Measurements from ENCODE around the gene EGR1.

Gene EGR1

GRCh38 chr5:138502121-138502520 lies 36.8 kb downstream of the EGR1 start:
- Histone ChIP-seq H2AFZ (ENCODE audit: low read length) (no peak overlapping the region), H3K36me3 (ENCODE audit: insufficient read depth, low read length) (peaks cover under 1% of the 10 kb centered on the region; the same call in 1 of the 2 replicates), H3K4me3 (ENCODE audit: low read depth, low read length, poor library complexity, severe bottlenecking) (no peak overlapping the region), H3K79me2 (ENCODE audit: insufficient read depth, low read length) (no peaks in the 10 kb centered on the region), H4K20me1 (ENCODE audit: insufficient read depth, low read length) (no peaks in the 10 kb centered on the region), H3F3A (ENCODE audit: insufficient read depth, low read length) (no peaks in the 10 kb centered on the region), H3K9me3 (ENCODE audit: low read length) (no peaks in the 10 kb centered on the region), H3K4me1 (ENCODE audit: insufficient read depth, low read length, severe bottlenecking) (no peaks in the 10 kb centered on the region), H3K9me2 (ENCODE audit: low read depth, low read length) (no peaks in the 10 kb centered on the region), H3K27ac (ENCODE audit: low read depth, low read length, poor library complexity, severe bottlenecking) (no peak overlapping the region), H3K4me2 (ENCODE audit: low read length) (no peak overlapping the region), H3K9ac (ENCODE audit: low read length) (no peak overlapping the region), H3K27me3 (ENCODE audit: insufficient read depth, low read length) (no peaks in the 10 kb centered on the region)
- TF ChIP-seq EZH2 (IDR thresholded peaks at IDR 0.05; ENCODE audit: borderline replicate concordance, low read length) (no peak), CTCF (IDR thresholded peaks at IDR 0.05; ENCODE audit: low read length) (no peak)

DNA sequence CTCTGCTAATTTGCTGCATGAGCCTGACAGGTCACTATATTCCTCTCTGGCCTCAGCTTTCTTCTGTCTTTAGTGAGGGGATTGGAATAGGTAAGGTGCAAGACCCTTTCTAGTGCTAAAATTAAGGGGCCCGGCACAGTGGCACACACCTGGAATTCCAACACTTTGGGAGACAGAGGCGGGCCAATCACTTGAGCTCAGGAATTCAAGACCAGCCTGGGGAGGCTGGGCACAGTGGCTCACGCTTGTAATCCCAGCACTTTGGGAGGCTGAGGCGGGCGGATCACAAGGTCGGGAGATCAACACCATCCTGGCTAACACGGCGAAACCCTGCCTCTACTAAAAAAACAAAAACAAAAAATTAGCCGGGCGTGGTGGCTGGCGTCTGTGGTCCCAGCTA lies 37.2 kb downstream of the EGR1 start:
- Histone ChIP-seq H4K20me1 (ENCODE audit: insufficient read depth, low read length) (no peaks in the 10 kb centered on the region), H3K27ac (ENCODE audit: low read depth, low read length, poor library complexity, severe bottlenecking) (no peak overlapping the region), H3K9me2 (ENCODE audit: low read depth, low read length) (no peaks in the 10 kb centered on the region), H2AFZ (ENCODE audit: low read length) (no peak overlapping the region), H3K36me3 (ENCODE audit: insufficient read depth, low read length) (peaks cover 4% of the 10 kb centered on the region), H3K4me1 (ENCODE audit: insufficient read depth, low read length, severe bottlenecking) (no peaks in the 10 kb centered on the region), H3K27me3 (ENCODE audit: insufficient read depth, low read length) (no peaks in the 10 kb centered on the region), H3K4me3 (ENCODE audit: low read depth, low read length, poor library complexity, severe bottlenecking) (no peak overlapping the region), H3K9ac (ENCODE audit: low read length) (no peak overlapping the region), H3K4me2 (ENCODE audit: low read length) (no peak overlapping the region), H3K9me3 (ENCODE audit: low read length) (no peaks in the 10 kb centered on the region), H3F3A (ENCODE audit: insufficient read depth, low read length) (no peaks in the 10 kb centered on the region), H3K79me2 (ENCODE audit: insufficient read depth, low read length) (no peaks in the 10 kb centered on the region)
- TF ChIP-seq EZH2 (IDR thresholded peaks at IDR 0.05; ENCODE audit: borderline replicate concordance, low read length) (no peak), CTCF (IDR thresholded peaks at IDR 0.05; ENCODE audit: low read length) (no peak)

DNA sequence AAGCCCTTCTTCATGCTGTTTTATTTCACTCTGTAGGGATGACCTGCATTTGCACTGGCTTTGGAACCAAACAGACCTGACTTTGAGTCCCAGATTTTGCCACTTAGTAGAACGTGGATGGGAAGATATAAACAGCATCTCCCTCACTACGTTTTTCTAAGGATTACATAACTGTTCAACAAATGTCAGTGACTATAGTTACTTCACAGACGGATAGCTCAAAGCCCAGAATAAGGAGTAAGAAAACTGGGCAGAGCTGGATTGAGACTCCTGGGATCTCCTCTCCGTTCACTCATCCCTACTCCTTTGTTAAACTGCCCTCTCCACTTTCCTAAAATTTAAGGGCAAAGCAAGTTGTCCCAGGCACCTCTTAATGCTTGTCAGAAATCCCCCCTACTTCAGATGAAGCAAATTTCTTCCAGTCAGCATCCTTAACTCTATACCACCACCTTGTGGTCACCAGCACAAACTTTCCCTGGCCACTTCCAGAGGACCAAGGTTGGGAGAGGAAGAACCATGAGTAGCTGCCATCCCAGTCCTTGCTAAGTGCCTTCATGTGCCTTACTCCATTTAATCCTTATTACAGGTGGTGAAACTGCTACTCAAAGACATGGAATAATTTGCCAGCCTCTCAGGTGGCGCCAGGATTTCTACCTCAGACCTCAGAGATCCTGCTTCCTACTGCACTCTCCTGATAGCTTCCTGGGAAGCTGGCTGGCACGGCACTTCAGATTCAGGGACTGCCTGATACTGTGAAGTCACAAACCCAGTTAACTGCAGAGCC lies 38.4 kb downstream of the EGR1 start:
- Histone ChIP-seq H3K27ac (ENCODE audit: low read depth, low read length, poor library complexity, severe bottlenecking) (no peak overlapping the region), H3K4me3 (ENCODE audit: low read depth, low read length, poor library complexity, severe bottlenecking) (no peak overlapping the region), H3K36me3 (ENCODE audit: insufficient read depth, low read length) (peaks cover 16% of the 10 kb centered on the region), H3K4me2 (ENCODE audit: low read length) (no peak overlapping the region), H3F3A (ENCODE audit: insufficient read depth, low read length) (no peaks in the 10 kb centered on the region), H3K9me3 (ENCODE audit: low read length) (no peaks in the 10 kb centered on the region), H2AFZ (ENCODE audit: low read length) (no peak overlapping the region), H4K20me1 (ENCODE audit: insufficient read depth, low read length) (no peaks in the 10 kb centered on the region), H3K27me3 (ENCODE audit: insufficient read depth, low read length) (no peaks in the 10 kb centered on the region), H3K9me2 (ENCODE audit: low read depth, low read length) (no peaks in the 10 kb centered on the region), H3K9ac (ENCODE audit: low read length) (no peak overlapping the region), H3K4me1 (ENCODE audit: insufficient read depth, low read length, severe bottlenecking) (no peaks in the 10 kb centered on the region), H3K79me2 (ENCODE audit: insufficient read depth, low read length) (no peaks in the 10 kb centered on the region)
- peak; percentile 78 for TF ChIP-seq CTCF (IDR thresholded peaks at IDR 0.05; ENCODE audit: low read length)
- no peak for TF ChIP-seq EZH2 (IDR thresholded peaks at IDR 0.05; ENCODE audit: borderline replicate concordance, low read length)
